ENCODE results near the gene PTPRT. TPM values are rescaled to one million over a fixed set of nuclear protein-coding genes. Genes with fewer than 3 reads are reported as not detected.

PTPRT gene
- total and polyA plus RNA-seq, 2 of the 13 experiments (the other 11 are each of a cell fraction or from before 2014, with no cell fraction given): under 0.01 to 0.09 TPM

DNA sequence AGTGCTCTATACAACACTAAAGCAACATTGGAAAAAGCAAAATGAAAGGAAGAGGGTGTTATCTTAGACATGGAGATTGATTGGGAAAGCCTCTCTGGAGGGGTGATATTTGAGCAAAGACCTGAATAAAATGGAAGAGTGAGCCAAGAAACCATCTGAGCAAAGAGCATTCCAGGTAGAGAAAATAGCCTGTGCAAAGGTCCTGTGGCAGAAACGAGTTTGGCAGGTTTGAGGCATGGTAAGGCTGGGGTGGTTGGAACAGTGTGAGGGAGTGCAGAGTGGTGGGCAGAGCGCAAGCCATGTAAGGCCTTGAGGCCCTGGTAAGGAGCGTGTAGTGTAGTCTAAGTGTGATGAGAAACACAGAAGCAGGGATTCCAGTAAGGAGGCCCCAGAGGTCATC lies 40.0 kb upstream of the PTPRT start:
- ATAC-seq: no peak
- no TSS peak for BruUV-seq (replicated peaks)
- in situ Hi-C loops (cut with HindIII; ENCODE audit: extremely low pct_ligation_motif_present, low pct_unique_long_range_greater_than_20kb) (no loop called here), intact Hi-C loops (cut with micrococcal nuclease; ENCODE audit: unreplicated experiment) (no loop called here)
- H3K36me3 ChIP-seq (replicated peaks in 1 of 2; ENCODE audit: control insufficient read depth in 1 of 2, insufficient read depth in 2 of 2, low read length in 2 of 2): no peaks in the 10 kb centered on the region
- H2AFZ ChIP-seq (ENCODE audit: low read length): no peak overlapping the region
- POLR2A ChIA-PET: no interaction called here
- no peaks in the 10 kb centered on the region for H3K9me3 ChIP-seq (ENCODE audit: low read length)
- WGBS (ENCODE audit: low lambda C conversion rate): 25% methylated on average over 3 of the region's 3 CpGs
- CTCF ChIA-PET (ENCODE audit: low intra/inter-chr PET ratio, low total read pairs): no interaction called here
- H3K27ac ChIP-seq (ENCODE audit: extremely low read length, insufficient read depth, low read length): no peak overlapping the region
- peaks cover 0 to 8% of the 10 kb centered on the region in 2 experiments; a peak in 1 of 5 replicates for H3K27me3 ChIP-seq (ENCODE audit: control insufficient read depth in 1 of 2, insufficient read depth in 2 of 2, low read length in 2 of 2)
- H3K79me2 ChIP-seq (ENCODE audit: insufficient read depth, low read length): no peaks in the 10 kb centered on the region
- no peak for FAIRE-seq
- H3K4me3 ChIP-seq (replicated peaks in 1 of 3; ENCODE audit: insufficient read depth in 1 of 3, low read depth in 2 of 3, low read length in 3 of 3): no peak overlapping the region
- no peak overlapping the region for H3K9ac ChIP-seq (ENCODE audit: insufficient read depth, low read depth, low read length)
- no peak for DNase-seq (ENCODE audit: low spot score)
- H3K4me1 ChIP-seq (ENCODE audit: insufficient read depth, low read length): no peaks in the 10 kb centered on the region
- no peak overlapping the region for H3K4me2 ChIP-seq (ENCODE audit: low read depth, low read length)
- no peaks in the 10 kb centered on the region for H4K20me1 ChIP-seq (ENCODE audit: insufficient read depth, low read length)
- TF ChIP-seq ZNF687 (CRISPR knock-in tag; IDR thresholded peaks at IDR 0.05) (no peak), TBX3 (IDR thresholded peaks at IDR 0.05; ENCODE audit: borderline replicate concordance) (no peak), FOXM1 (CRISPR knock-in tag; IDR thresholded peaks at IDR 0.05) (no peak), ZNF460 (CRISPR knock-in tag; IDR thresholded peaks at IDR 0.05; ENCODE audit: borderline replicate concordance) (no peak), NFKBIZ (CRISPR knock-in tag; IDR thresholded peaks at IDR 0.05) (no peak), TP53 (CRISPR knock-in tag; conservative IDR thresholded peaks at IDR 0.05) (no peak), ZNF672 (CRISPR knock-in tag; IDR thresholded peaks at IDR 0.05) (no peak), PLSCR1 (CRISPR knock-in tag; IDR thresholded peaks at IDR 0.05; ENCODE audit: borderline replicate concordance) (no peak), ZBTB43 (CRISPR knock-in tag; conservative IDR thresholded peaks at IDR 0.05) (no peak), PRDM15 (CRISPR knock-in tag; IDR thresholded peaks at IDR 0.05) (no peak), NCOA1 (CRISPR knock-in tag; IDR thresholded peaks at IDR 0.05) (no peak)
- TF ChIP-seq, protein P1, sequence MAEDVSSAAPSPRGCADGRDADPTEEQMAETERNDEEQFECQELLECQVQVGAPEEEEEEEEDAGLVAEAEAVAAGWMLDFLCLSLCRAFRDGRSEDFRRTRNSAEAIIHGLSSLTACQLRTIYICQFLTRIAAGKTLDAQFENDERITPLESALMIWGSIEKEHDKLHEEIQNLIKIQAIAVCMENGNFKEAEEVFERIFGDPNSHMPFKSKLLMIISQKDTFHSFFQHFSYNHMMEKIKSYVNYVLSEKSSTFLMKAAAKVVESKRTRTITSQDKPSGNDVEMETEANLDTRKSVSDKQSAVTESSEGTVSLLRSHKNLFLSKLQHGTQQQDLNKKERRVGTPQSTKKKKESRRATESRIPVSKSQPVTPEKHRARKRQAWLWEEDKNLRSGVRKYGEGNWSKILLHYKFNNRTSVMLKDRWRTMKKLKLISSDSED (CRISPR knock-in tag; IDR thresholded peaks at IDR 0.05): no peak
- TF ChIP-seq, protein P2, sequence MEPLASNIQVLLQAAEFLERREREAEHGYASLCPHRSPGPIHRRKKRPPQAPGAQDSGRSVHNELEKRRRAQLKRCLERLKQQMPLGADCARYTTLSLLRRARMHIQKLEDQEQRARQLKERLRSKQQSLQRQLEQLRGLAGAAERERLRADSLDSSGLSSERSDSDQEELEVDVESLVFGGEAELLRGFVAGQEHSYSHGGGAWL (CRISPR knock-in tag; IDR thresholded peaks at IDR 0.05): no peak
